Hepatocyte (in vitro differentiated cells): ENCODE results near the gene NADSYN1.

Source experiments
- CTCF ChIP-seq: fragments of 200-600 bp; sonication (generic); IDR thresholded peaks from 2 replicates; pipeline ENCODE4 v1.5.1; 2016; ENCODE audit warnings: antibody characterized with exemption, mild to moderate bottlenecking; ENCODE audit not compliant: poor library complexity
- EZH2 ChIP-seq: fragments of 200-600 bp; sonication (generic); IDR thresholded peaks from 2 replicates; pipeline ENCODE4 v1.6.1; 2016; ENCODE audit warnings: antibody characterized with exemption, mild to moderate bottlenecking, borderline replicate concordance

GRCh38 chr11:71461696-71462095 is 8.7 kb downstream of the NADSYN1 start:
- TF ChIP-seq CTCF (no peak), EZH2 (no peak)
